HG03095 (cell line): ENCODE results near the gene TRMT1.
"Not testable (repeated sequence)": the region's sequence is repeated elsewhere in the genome, so short reads cannot be mapped to it uniquely, and the experiment has no call there.

Source experiments
- ATAC-seq: cut with Tn5 transposase; IDR thresholded peaks from one replicate; pipeline ENCODE4 v1.9.1; 2021; ENCODE audit warnings: moderate library complexity; ENCODE audit not compliant: unreplicated experiment

Gene TRMT1

DNA sequence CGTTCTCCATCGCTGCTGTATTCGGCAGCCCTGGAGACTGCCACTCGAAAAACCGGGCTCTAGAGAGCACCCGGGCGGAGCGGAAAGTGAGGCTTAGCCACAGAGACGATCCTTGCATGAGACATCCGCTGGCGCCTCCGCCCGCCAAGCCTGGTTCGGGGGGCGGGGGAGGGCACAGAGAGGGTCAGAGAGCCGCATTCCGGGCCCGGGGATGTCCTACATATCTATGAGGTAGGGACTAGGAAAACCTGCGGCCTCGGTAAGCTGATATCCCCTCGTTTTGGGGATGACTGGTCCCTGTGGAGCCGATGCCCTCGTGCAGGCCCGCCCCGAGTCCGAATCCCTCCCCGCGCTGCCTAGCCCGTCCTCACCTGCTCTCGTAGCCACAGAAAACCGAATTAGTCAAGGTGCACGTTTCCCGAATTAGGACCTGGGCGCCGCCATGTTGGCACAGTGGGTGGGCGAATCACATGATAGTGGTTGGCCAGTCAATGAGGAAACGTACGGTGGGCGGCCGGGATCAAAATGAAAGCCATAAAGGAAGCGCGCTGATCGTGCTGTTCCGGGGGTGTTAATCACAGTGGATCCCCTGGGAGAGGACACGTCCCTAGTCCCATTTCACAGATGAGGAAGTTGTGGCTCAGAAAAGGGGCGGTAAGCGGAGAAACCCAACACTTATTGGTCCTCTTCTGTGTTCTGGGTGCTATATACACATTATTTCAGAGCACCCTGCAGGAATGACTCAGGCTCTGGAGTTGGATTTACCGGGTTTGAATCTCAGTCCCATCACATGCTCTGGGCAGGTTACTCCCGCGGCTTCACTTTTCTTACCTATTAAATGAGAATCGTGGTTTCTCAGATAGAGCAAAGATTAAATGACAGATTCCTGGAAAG lies at the start of gene TRMT1:
TSS of gene TRMT1 (minus strand) at position 459 of the 894 bp plus-strand sequence. CDS start at position 118, 341 bp downstream.
- ATAC-seq, result no peak

DNA sequence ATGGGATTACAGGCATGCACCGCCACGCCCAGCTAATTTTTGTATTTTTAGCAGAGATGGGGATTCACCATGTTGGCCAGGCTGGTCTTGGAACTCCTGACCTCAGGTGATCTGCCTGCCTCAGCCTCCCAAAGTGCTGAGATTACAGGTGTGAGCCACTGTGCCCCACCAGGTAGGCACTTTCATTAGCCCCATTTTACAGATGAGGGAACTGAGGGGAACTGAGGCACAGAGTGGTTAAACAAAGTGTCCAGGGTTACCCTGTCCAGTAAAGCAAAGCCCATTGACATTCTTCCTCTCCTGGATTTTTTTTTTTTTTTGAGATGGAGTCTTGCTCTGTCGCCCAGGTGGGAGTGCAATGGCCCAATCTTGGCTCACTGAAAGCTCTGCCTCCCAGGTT lies 49.6 kb upstream of the TRMT1 start:
- not testable (repeated sequence) for ATAC-seq

DNA sequence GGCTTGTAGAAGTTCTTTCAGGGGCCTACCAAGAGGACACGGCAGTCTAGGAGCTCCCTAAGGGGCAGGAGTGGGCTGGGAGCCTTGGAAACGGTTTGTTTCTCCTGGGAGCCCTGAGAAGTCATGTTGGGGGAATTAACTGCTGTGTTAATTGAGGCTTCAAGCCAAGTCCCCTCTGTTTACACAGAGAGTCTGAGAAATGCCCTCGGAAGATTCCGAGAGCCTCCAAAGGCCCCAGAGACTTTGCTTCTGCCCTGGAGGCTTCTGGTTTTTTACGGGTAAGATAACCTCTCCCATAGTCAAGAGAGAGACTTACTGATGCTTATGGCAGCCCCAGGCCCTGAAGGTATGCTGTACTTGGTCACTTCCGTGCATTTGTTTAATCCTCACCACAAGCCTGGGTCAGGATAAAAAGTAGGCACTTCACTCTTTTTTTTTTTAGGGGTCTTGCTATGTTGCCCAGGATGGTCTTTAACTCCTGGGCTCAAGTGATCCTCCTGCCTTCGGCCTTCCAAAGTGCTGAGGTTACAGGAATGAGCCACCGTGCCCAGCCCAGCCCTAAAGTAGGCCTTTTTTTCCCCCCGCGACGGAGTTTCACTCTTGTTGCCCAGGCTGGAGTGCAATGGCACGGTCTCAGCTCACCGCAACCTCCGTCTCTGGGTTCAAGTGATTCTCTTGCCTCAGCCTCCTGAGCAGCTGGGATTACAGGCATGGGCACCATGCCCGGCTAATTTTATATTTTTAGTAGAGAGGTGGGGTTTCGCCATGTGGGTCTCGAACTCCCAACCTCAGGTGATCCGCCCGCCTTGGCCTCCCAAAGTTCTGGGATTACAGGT lies 48.8 kb upstream of the TRMT1 start:
- ATAC-seq, result no peak

DNA sequence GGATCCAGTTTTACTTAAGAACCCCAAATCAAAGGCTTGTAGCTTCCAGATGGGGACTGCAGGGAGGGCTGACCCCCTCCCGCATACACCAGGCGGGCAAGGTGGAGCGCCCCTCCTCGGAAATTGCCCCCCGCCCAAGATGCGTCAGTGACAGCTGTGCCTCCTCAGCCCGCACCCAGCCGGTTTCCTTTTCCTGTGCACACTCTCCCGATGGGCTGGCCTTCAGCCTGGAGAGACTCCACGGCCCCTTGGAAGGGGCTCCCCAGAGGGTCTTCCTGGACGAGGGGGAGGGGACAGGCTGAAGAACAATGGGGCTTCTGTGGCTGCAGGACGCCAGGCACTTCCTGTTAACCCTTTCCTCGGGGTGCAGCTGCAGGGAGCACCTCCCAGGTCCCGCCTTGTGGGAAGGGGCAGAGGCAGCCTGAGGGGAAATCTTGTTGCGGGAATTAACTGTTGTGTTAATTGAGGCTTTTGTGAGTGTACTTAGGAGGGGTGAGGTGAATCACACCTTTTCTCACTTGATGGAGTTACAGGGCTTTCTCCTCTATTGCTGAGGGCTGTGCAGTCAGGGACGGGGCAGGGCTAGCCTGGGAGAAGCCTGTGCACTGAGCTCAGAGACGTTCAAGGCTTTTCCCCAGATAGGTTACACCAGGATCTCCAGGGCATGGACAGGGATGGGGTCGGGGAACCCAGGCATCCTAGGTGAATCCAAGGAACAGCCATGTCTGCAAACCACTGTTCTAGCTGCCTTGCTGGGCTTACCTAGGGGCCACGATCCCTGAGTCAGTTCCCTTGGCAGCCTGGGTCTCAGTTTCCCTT lies 48.0 kb upstream of the TRMT1 start:
- no peak for ATAC-seq

DNA sequence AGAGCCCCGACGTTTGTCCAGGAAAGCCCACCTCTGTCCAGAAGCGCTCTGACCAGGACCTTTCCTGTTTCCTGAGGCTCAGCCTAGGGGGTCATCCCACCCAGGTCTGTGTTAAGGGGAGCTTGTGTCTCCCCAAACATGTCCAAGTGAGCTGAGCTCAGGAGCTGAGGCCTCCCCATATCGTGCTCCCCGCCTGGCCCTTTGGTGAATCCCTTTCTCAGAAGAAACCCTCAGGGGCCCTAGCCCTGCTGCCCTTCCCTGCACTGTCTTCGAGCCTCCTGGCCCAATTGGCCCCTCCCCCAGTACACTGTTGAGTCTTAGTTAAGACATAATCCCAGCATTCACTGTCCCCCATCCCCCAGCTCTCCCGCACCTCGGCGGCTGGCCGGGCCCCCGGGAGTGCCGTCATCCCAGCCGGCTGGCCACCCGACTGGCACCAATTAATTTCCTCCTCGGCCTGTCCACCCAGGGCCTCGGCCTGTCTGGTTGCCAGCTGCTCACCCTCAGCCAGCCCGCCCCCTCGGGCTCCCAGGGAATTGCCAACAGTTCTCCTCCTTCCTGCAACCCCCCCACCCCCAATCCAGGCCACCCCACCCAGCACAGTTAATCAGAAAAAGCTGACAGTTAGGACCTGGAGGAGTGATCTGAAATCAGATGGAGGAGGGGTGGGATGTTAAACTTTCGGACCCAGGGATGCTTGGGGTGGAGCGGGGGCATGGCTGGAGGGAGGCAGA lies 47.2 kb upstream of the TRMT1 start:
- no peak for ATAC-seq

DNA sequence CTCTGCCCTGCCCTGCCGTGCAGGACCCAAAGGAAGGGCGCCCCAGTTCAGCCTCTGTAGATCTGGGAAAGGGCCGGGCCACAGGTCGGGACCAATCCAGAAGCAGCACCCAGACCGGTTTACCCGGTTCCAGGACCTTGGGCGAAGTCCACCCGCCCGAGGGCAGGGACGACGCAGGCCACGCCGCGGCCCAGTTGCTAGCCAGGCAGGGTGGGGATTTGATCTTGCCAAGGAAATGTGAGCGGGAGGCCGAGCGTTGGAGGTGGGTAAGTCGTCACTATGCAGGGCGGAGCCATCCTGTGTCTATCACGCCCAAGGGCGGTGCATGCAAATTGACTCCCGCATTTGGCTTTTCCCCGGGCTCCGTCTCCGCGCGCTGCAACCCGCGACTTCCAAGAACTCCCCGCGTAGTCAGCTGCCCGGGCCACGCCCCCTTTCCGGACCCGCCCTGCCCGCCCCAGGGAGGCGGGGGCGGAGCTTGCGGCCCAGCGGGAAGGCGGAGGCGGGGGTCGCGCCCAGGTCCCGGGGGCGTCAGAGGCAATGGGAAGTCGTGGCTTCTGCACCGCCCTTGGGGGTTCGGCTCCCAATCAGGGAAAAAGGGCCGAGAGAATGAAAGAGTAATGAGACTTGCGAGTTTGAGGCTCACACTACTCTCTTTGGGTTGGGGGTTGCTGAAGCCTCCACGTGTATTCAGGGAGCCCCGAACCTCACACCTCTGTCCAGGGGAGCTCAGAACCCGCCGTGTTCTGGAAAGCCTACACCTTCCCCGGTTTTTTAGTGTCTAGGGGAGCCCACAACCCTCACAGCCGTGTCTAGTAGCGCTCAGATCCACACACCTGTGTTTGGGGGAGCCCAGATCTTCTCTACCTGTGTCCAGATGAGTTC lies 46.4 kb upstream of the TRMT1 start:
- no peak for ATAC-seq

DNA sequence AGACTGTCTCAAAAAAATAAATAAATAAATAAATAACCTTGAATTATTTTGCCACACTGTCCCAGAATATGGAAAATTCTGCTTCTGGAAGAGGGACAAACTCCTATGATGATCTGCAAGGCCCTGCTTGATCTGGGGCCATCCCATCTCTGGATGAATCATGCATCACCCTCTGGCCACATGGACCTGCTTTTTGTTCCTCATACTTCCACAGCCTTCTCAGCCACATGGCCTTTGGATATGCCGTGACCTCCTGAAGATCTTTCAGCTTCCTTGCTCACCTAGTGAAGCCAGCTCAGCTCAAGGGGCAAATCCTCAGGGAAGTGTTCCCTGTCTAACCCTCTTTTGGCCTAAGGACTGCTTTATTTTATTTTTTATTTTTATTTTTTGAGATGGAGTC lies 44.0 kb upstream of the TRMT1 start:
- ATAC-seq, result no peak

DNA sequence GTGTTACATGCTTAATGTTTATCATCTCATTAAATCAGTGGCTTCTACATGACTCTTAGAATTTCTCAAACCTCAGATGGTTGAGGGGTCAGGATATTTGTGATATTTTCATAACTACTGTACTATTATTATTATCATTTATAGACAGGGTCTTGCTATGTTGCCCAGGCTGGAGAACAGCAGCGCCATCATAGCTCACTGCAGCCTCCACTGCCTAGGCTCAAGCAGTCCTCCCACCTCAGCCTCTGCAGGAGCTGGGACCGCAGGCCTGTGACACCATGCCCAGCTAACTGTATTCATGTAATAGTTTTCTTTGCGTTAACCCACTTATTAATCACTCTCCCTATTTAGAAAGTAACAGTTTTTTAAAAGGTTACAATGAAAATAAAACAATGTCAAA lies 43.2 kb upstream of the TRMT1 start:
- no peak for ATAC-seq

DNA sequence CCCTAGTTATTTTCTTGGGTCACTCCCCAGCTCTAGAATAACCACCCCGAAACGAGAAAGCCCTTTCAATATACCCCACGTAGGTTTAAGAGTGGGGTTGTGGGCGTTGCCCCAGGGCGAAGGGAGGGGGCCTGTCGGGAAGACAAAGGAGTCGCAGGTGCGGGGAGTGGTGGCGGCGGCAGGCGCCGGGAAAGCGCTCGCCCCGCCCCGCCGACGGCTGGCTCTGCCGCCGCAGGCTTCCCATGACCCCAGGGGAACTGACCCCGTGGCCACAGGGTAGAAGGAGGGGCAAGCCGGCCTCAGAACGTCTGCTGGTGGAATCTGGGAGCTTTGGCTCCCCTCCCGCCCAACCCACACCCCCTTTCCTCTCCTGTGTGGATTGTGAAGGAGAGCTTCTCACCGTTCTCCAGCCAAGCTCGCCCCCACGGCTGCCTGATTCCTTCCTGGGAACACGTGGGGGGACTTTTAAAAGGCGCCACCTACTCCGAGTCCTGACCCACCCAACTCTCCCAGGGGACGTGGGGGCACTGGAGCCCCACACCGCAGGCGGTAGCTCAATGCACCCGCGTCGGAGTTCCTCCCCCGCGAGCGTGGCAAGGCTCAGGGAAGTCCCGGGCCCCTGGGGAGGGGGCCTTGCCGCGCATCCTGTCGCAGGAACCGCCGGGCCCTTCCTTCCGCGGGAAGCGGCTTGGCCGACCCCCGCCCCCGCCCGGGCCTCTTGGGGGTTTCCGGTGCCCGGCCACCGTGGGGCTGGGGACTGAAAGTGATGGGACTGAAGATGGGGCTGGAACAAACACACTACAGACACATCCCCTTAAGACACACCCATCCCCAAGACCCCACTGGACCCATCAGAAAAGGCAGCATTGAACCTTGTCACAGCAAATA lies 39.2 kb upstream of the TRMT1 start:
- ATAC-seq, result no peak

DNA sequence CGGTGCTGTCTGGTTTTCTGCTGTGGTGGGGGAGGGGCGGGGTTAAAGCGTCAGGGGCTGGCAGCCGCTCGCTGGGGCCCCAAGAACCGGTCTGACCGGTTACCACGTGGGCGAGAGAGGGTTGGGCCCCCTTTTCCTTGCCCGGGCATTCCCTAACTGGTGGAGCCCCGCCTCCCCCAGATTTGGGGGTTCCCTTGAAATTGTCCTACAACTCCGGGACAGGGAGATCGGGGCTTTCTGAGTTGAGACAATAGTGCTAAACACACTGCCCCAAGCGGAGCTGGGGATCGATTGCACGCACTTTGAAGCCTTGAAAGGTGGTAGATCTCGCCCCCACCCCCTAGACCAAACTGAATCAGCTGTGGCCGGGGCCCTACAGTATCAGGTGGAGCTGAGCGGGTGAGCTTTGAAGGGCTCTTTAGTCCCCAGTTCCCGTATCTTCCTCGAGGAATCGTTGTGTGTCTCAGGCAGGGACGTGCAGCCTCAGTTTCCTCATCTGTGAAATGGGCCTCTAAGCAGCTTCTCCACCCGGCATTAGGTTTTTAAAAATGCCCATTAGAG lies 38.5 kb upstream of the TRMT1 start:
- no peak for ATAC-seq

DNA sequence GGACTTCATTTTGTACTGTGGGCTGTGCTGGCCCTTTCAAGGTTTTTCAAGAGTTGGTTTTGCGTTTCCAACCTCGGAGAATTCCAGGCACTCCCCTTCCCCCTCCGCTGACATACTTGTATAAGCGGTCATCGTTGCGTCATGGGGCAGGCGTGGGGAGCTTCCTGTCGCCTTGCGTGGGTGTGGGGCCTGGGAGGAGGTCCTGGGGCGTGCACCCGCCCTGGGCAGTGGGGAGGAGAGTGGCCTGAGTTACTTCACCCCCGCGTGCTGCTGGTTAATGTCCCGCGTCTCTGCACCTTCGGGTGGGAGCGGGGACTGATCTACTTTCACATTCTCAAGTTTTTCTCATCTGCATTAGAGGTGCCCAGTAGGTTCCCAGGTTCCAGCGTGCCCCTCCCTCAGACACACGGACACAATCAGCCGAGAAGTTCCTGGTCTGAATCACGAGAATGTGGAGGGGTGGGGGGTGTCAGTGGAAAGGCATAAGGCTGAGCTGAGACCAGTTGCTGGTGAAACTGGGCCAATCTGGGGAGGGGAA lies 37.8 kb upstream of the TRMT1 start:
- no peak for ATAC-seq

DNA sequence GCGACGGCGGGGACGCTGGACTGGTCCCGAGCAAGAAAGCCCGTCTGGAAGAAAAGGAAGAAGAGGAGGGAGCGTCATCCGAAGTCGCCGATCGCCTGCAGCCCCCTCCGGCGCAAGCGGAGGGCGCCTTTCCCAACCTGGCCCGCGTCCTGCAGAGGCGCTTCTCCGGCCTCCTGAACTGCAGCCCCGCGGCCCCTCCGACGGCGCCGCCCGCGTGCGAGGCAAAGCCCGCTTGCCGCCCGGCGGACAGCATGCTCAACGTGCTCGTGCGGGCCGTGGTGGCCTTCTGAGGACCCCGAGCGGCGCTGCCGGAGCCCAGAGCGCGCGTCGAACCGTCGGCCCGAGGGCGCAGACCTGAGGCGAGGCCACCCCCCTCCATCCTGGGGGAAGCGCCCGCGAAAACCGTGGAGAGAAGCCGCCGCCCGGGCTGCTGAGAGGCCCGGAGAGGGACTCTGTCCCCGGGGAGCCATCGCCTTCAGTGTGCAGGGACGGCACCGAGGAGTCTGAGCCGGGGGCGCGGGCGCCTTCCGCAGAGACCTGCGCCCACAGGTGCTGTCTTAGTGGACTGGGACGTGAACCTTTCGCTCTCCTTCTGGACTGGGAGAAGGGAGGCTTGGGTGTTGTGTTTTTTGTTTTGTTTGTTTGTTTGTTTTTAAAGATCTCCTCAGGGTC lies 37.2 kb upstream of the TRMT1 start:
- ATAC-seq, result no peak

DNA sequence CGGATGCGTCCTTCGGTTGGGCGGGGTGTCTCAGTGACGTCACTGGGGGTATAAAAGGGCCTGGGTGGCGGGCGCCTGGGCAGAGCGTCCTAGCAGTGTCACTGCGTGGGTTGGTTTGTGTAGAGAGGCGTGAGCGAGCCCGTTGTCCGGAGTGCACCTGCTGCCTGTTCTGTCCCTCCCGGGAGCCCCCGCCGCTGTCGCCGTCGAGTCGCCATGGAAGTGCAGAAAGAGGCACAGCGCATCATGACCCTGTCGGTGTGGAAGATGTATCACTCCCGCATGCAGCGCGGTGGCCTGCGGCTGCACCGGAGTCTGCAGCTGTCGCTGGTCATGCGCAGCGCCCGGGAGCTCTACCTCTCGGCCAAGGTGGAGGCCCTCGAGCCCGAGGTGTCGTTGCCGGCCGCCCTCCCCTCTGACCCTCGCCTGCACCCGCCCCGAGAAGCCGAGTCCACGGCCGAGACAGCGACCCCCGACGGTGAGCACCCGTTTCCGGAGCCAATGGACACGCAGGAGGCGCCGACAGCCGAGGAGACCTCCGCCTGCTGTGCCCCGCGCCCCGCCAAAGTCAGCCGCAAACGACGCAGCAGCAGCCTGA lies 36.5 kb upstream of the TRMT1 start:
- peak; percentile 27 for ATAC-seq

DNA sequence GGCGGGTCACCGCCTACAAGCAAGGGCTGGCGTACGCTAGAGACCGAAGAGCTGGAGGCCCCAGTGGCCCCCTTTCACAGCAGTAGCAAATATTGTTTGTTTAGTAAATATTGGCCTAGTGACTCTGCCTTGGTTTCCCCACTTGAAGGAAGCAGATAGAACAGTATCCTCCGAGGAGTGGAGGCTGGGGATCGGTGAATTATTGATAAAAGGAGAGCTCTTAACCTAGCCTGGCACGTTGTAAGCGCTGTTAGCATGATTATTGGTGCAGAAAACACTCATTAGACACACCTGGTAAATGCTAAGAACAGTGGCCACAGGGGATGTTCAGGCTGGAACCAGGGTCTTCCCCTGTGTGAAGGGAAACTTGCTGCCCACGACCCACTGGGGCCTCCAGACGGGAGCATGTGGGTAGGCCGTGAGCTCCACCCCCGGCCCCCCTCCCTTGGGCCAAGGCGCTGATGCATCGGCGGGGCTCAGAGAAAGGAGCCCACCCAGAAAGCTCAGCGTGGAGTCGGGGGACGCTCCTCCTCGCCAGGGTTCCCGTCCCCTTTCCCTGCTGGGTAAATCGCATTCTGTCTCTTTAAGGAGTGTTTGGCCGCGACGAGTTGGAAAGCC lies 35.9 kb upstream of the TRMT1 start:
- no peak for ATAC-seq

DNA sequence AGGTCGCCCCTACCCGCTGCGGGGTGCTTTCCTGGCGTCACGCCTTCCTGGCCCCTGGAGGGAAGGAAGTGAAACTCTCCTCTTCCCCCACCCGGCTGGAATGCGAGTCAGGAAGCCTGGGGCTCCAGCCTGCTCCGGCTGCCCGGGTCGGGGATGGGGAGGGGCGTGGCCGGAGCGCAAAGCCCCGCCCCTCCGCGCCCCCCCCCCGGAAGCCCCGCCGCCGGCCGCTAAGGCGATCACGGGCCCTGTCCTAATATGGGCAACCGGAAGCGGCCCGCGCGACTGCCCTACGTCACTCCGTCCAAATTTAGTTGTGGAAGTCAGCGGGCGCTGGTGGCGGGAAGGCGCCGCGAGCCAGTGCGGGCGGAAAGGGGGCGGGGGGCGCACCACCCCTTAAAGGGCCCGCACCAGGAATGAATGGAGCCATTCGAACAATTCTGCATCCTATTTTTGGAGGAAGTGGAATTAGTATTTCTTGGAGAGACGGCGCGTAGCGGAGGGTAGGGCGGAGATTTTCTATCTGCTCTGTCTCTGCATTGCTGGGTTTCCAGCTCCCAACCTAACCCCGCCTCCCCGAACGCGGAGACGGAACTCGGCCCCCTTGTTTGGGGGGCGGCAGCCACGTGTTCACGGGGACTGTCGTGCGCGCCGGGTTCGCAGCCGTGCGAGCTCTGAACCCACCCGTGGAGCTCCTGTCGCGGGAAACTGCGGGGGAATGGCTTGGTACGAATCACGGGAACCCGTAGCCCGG lies 35.2 kb upstream of the TRMT1 start:
- peak; percentile 31 for ATAC-seq
